Mesendoderm (in vitro differentiated cells): Measurements from ENCODE around the gene CCDC7.
"Not testable (repeated sequence)": the region's sequence is repeated elsewhere in the genome, so short reads cannot be mapped to it uniquely, and the experiment has no call there.

ENCODE experiments used
- DNase-seq: peaks from one replicate; pipeline ENCODE4 v3.0.0; 2013
- H2AK5ac ChIP-seq: 2 replicates; pipeline ENCODE4 v1.6.1; 2013; ENCODE audit warnings: low read length, inconsistent platforms
- H2BK120ac ChIP-seq: 2 replicates; pipeline ENCODE4 v1.6.1; 2013; ENCODE audit warnings: low read depth, mild to moderate bottlenecking, low read length, moderate library complexity, mixed read lengths
- H2BK15ac ChIP-seq: replicated peaks from 2 replicates; pipeline ENCODE4 v1.6.1; 2013; ENCODE audit warnings: low read depth, mild to moderate bottlenecking, moderate library complexity
- H2BK5ac ChIP-seq: 2 replicates; pipeline ENCODE4 v1.6.1; 2013; ENCODE audit warnings: low read length, inconsistent platforms
- H3K18ac ChIP-seq: 2 replicates; pipeline ENCODE4 v1.6.1; 2013; ENCODE audit warnings: mild to moderate bottlenecking, low read length, mixed read lengths
- H3K23ac ChIP-seq: one replicate; pipeline ENCODE4 v1.6.1; 2013; ENCODE audit warnings: low read length
- H3K27ac ChIP-seq: 2 replicates; pipeline ENCODE4 v1.5.1; 2013; ENCODE audit warnings: low read depth, mild to moderate bottlenecking, inconsistent platforms, low read length, moderate library complexity
- H3K27me3 ChIP-seq: 2 replicates; pipeline ENCODE4 v1.6.1; 2013; ENCODE audit warnings: low read length, control low read depth, mild to moderate bottlenecking, inconsistent platforms; ENCODE audit not compliant: insufficient read depth, poor library complexity
- H3K36me3 ChIP-seq: 2 replicates; pipeline ENCODE4 v1.6.1; 2013; ENCODE audit warnings: low read length, inconsistent platforms; ENCODE audit not compliant: control insufficient read depth, insufficient read depth
- H3K4ac ChIP-seq: one replicate; pipeline ENCODE4 v1.6.1; 2013; ENCODE audit warnings: low read depth, mild to moderate bottlenecking, low read length, moderate library complexity
- H3K4me1 ChIP-seq: 2 replicates; pipeline ENCODE4 v1.6.1; 2013; ENCODE audit warnings: low read depth, low read length, inconsistent platforms; ENCODE audit not compliant: control insufficient read depth
- H3K4me2 ChIP-seq: 2 replicates; pipeline ENCODE4 v1.6.1; 2013; ENCODE audit warnings: low read length
- H3K4me3 ChIP-seq: 2 replicates; pipeline ENCODE4 v1.5.1; 2013; ENCODE audit warnings: mild to moderate bottlenecking, low read length
- H3K56ac ChIP-seq: one replicate; pipeline ENCODE4 v1.6.1; 2013; ENCODE audit warnings: low read length
- H3K79me1 ChIP-seq: 2 replicates; pipeline ENCODE4 v1.6.1; 2013; ENCODE audit warnings: low read length, inconsistent platforms
- H3K79me2 ChIP-seq: 2 replicates; pipeline ENCODE4 v1.6.1; 2013; ENCODE audit warnings: mild to moderate bottlenecking, low read length; ENCODE audit not compliant: control insufficient read depth, insufficient read depth
- H3K9ac ChIP-seq: 2 replicates; pipeline ENCODE4 v1.6.1; 2013; ENCODE audit warnings: low read length, inconsistent platforms
- H4K5ac ChIP-seq: one replicate; pipeline ENCODE4 v1.6.1; 2013; ENCODE audit warnings: low read length
- H4K8ac ChIP-seq: one replicate; pipeline ENCODE4 v1.6.1; 2013; ENCODE audit warnings: low read depth, mild to moderate bottlenecking, control low read depth, low read length, moderate library complexity
- WGBS: extraction: QIAGEN DNeasy Blood & Tissue Kit; methylation state at CpG from one replicate; pipeline ENCODE4 v1.1.7; 2013; ENCODE audit warnings: low lambda C conversion rate, missing lambda C conversion rate; ENCODE audit not compliant: insufficient coverage; ENCODE audit errors: extremely low coverage; 5-methylcytosine and 5-hydroxymethylcytosine counted together

CCDC7 gene

GRCh38 chr10:32901815-32902214 is 455.9 kb downstream of the CCDC7 start:
- Histone ChIP-seq H3K4ac (no peak overlapping the region), H3K4me2 (no peak overlapping the region), H3K27me3 (no peaks in the 10 kb centered on the region), H3K79me1 (no peaks in the 10 kb centered on the region), H3K56ac (no peak overlapping the region), H3K4me1 (no peaks in the 10 kb centered on the region), H2BK5ac (no peak overlapping the region), H3K79me2 (no peaks in the 10 kb centered on the region), H4K5ac (no peak overlapping the region), H3K9ac (no peak overlapping the region), H3K23ac (no peak overlapping the region), H4K8ac (no peak overlapping the region), H2AK5ac (no peak overlapping the region), H3K36me3 (no peaks in the 10 kb centered on the region), H3K27ac (no peak overlapping the region), H2BK120ac (no peak overlapping the region), H3K4me3 (no peak overlapping the region), H2BK15ac (no peak overlapping the region), H3K18ac (no peak overlapping the region)
- no peak for DNase-seq
- no CpG with 5 or more reads among the region's 9 CpGs for WGBS

- no peak overlapping the region for H2BK120ac ChIP-seq
- H3K18ac ChIP-seq: no peak overlapping the region
- H3K79me2 ChIP-seq: no peaks in the 10 kb centered on the region
- H3K23ac ChIP-seq: no peak overlapping the region
- no peak overlapping the region for H2AK5ac ChIP-seq
- no peaks in the 10 kb centered on the region for H3K27me3 ChIP-seq
- no peak overlapping the region for H3K9ac ChIP-seq
- no peak overlapping the region for H3K56ac ChIP-seq
- no peaks in the 10 kb centered on the region for H3K4me1 ChIP-seq
- no peak overlapping the region for H3K4ac ChIP-seq
- no CpG with 5 or more reads among the region's 3 CpGs for WGBS
- no peak overlapping the region for H3K4me2 ChIP-seq
- no peak overlapping the region for H2BK5ac ChIP-seq
- no peak overlapping the region for H3K4me3 ChIP-seq
- DNase-seq: no peak
- no peaks in the 10 kb centered on the region for H3K36me3 ChIP-seq
- H4K8ac ChIP-seq: no peak overlapping the region
- H4K5ac ChIP-seq: no peak overlapping the region
- H2BK15ac ChIP-seq: no peak overlapping the region
- H3K27ac ChIP-seq: no peak overlapping the region
- no peaks in the 10 kb centered on the region for H3K79me1 ChIP-seq
Observed at GRCh38 chr10:32905466-32905865, 459.5 kb downstream of the CCDC7 start.

- H3K4ac ChIP-seq: no peak overlapping the region
- no peak overlapping the region for H2BK120ac ChIP-seq
- H2BK5ac ChIP-seq: no peak overlapping the region
- no peak overlapping the region for H3K18ac ChIP-seq
- DNase-seq: no peak
- no peak overlapping the region for H2BK15ac ChIP-seq
- no peaks in the 10 kb centered on the region for H3K27me3 ChIP-seq
- no CpG with 5 or more reads among the region's 4 CpGs for WGBS
- H3K79me1 ChIP-seq: no peaks in the 10 kb centered on the region
- no peaks in the 10 kb centered on the region for H3K79me2 ChIP-seq
- no peak overlapping the region for H3K4me3 ChIP-seq
- H3K23ac ChIP-seq: no peak overlapping the region
- no peak overlapping the region for H4K5ac ChIP-seq
- no peak overlapping the region for H3K9ac ChIP-seq
- H2AK5ac ChIP-seq: no peak overlapping the region
- no peak overlapping the region for H4K8ac ChIP-seq
- H3K4me2 ChIP-seq: no peak overlapping the region
- H3K36me3 ChIP-seq: peaks cover 2% of the 10 kb centered on the region
- no peak overlapping the region for H3K27ac ChIP-seq
- no peaks in the 10 kb centered on the region for H3K4me1 ChIP-seq
- no peak overlapping the region for H3K56ac ChIP-seq
Observed at GRCh38 chr10:32906595-32906994, 460.7 kb downstream of the CCDC7 start.

- H4K8ac ChIP-seq: no peak overlapping the region
- no peak overlapping the region for H3K23ac ChIP-seq
- no peak overlapping the region for H3K18ac ChIP-seq
- H2AK5ac ChIP-seq: no peak overlapping the region
- H3K4me3 ChIP-seq: no peak overlapping the region
- WGBS: 100% methylated on average over 1 of the region's 1 CpG
- no peak overlapping the region for H4K5ac ChIP-seq
- H3K27ac ChIP-seq: no peak overlapping the region
- no peak overlapping the region for H3K9ac ChIP-seq
- no peak for DNase-seq
- no peaks in the 10 kb centered on the region for H3K27me3 ChIP-seq
- H3K4me2 ChIP-seq: no peak overlapping the region
- peaks cover 5% of the 10 kb centered on the region for H3K36me3 ChIP-seq
- H2BK15ac ChIP-seq: no peak overlapping the region
- no peak overlapping the region for H3K56ac ChIP-seq
- H3K79me1 ChIP-seq: no peaks in the 10 kb centered on the region
- H3K4ac ChIP-seq: no peak overlapping the region
- no peaks in the 10 kb centered on the region for H3K79me2 ChIP-seq
- no peak overlapping the region for H2BK5ac ChIP-seq
- H3K4me1 ChIP-seq: no peaks in the 10 kb centered on the region
- no peak overlapping the region for H2BK120ac ChIP-seq
Observed at GRCh38 chr10:32909456-32909855, 463.5 kb downstream of the CCDC7 start.

GRCh38 chr10:32909970-32910369 is 464.0 kb downstream of the CCDC7 start:
- H3K4me1 ChIP-seq, H2BK15ac ChIP-seq, H3K27ac ChIP-seq, H3K36me3 ChIP-seq, H3K18ac ChIP-seq, H2BK120ac ChIP-seq, H3K27me3 ChIP-seq, H2AK5ac ChIP-seq, H2BK5ac ChIP-seq, H3K4ac ChIP-seq, DNase-seq, H3K23ac ChIP-seq, H3K4me2 ChIP-seq, H3K4me3 ChIP-seq, H3K9ac ChIP-seq, H4K8ac ChIP-seq, H3K79me2 ChIP-seq, H3K79me1 ChIP-seq, H3K56ac ChIP-seq, H4K5ac ChIP-seq: not testable (repeated sequence)
- WGBS: no CpG with 5 or more reads among the region's 7 CpGs

GRCh38 chr10:32911285-32912016 is 465.5 kb downstream of the CCDC7 start:
- Histone ChIP-seq H3K36me3 (peaks cover 5% of the 10 kb centered on the region), H2BK5ac (no peak overlapping the region)
- no CpG with 5 or more reads among the region's 11 CpGs for WGBS

More at GRCh38 chr10:32911285-32912016, 465.5 kb downstream of the CCDC7 start:
- Histone ChIP-seq H2BK120ac (no peak overlapping the region), H2AK5ac (no peak overlapping the region), H3K4me2 (no peak overlapping the region), H3K4ac (no peak overlapping the region), H3K23ac (no peak overlapping the region), H3K56ac (no peak overlapping the region), H3K4me1 (no peaks in the 10 kb centered on the region), H3K79me2 (no peaks in the 10 kb centered on the region), H3K18ac (no peak overlapping the region), H3K9ac (no peak overlapping the region), H2BK15ac (no peak overlapping the region), H4K8ac (no peak overlapping the region), H4K5ac (no peak overlapping the region), H3K79me1 (no peaks in the 10 kb centered on the region), H3K4me3 (no peak overlapping the region), H3K27ac (no peak overlapping the region), H3K27me3 (no peaks in the 10 kb centered on the region)
- DNase-seq: no peak
